ENCODE results near the gene SH3GL3.

Gene SH3GL3, protein sequence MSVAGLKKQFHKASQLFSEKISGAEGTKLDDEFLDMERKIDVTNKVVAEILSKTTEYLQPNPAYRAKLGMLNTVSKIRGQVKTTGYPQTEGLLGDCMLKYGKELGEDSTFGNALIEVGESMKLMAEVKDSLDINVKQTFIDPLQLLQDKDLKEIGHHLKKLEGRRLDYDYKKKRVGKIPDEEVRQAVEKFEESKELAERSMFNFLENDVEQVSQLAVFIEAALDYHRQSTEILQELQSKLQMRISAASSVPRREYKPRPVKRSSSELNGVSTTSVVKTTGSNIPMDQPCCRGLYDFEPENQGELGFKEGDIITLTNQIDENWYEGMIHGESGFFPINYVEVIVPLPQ

DNA sequence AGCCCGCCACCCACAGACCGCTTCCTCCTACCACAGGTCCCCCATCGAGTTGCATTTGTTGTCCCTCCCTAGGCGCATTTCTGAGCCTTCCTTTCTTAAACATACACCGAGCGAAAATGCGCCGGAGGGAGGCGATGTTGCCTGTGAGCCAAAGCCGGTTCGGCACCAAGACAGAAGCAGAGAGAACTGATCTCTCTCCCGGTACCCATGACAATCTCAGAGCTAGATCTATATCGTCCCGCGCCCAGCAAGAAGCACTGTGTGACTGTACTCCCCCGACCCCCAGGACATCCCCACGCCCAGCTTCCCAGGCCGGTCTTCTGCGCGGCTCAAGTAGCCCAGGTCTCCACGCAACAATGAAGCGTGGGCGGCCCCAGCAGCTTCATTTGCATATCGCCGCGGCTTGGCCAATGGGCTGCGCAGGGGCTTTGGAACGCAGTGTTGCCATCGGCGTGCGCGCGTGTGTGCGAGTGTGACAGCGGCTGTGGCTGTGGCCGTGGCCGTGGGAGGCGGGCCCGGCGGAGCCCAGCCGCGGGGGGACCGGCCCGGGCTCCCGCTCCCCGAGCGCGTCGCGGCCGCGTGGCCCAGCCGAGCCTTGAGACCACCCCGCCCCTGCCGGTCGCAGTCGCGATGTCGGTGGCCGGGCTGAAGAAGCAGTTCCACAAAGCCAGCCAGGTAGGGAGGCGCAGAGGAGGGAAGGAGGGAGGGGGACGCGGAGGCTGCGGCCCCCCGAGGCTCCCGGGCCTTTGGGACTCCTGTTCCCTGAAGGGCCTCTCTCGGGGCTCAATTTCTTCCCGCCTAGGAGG, at the start of gene SH3GL3:
Gene SH3GL3 (plus strand): TSS at position 438 of the 806 bp plus-strand sequence. CDS start 193 bp downstream, at position 631.
- peak; percentile 18 to 25 for DNase-seq

DNA sequence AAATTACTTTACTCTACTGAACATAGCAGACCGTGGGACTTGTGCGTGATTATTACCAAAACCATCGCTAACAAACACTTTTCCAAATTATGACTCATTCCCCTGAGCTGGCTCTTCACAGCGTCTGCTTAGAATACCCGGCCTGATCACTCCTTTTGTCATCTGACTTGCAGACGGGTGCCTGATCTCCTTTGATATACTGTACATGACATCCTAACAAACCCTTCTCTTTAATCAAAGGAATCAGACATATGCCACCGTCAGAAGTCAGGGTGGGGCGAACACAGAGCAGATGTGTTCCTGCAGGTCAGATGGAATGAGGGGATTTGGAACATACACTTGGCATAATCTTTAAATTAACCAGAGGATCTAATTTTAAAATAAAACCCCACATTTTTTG, 48.5 kb upstream of the SH3GL3 start:
- no peak for DNase-seq

DNA sequence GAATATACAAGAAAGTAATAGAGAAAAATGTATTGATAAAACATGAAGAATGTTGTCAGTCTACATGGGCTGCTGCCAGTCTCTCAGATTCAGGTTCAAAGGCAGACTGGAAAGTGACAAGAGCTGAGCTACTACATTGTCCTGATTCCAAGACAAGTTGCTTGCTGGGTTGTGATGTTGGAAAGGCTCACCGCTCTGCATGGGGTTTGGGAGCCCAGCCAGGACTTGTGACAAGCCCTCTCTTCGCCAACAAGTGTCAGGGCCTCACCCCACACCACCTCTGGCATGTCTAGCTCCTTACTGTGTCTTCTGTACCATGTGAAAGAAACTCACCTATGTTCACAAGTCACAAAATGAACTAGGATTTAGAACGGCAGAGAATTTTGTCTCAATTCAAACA, 43.0 kb upstream of the SH3GL3 start:
- no peak for DNase-seq

DNA sequence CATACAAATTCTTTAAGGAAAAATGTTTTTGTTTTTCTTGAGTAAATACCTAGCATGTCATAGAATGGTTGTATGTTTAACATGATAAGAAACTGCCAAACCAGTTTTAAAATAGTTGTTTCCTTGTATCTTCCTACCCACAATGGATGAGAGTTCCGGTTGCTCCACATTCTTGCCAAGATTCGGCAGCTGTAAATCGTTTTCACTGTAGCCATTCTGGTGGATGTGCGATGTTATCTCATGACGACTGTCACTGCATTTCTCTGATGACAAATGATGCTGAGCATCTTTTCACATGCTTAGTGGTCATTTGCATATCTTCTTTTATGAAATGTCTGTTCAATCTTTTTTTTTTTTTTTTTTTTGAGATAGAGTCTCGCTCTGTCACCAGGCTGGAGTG, 36.6 kb upstream of the SH3GL3 start:
- DNase-seq = no peak

DNA sequence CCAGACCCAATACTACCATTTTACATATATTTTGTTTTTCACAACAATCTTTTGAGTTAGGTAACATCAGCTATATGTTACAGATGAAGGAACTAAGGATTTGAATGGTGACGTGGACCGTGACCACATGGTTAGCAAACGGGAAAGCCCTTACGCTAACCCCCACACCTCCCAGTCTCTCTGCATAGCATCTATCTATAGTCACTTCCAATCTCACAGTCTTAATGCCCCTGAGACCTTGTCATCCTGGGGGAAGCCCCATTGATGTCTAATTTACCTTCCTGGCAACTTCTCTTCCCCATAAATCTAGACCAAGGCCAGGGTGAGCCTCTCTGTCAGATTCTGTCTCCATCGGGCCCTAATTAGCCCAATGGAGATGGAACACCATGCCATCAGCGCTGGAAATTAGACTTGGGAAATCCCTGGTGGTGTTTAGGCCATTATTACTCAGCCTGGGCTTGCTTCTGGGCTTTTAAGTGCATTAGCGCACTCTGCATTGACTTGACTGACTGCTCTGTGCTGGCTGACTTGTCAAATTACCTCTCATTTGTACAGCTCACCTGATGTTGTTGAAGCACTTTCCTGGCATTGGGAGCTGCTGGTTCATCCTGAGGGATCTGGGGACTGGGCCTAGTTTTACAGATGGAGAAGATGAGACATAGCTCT, 34.0 kb upstream of the SH3GL3 start:
- no peak for DNase-seq

DNA sequence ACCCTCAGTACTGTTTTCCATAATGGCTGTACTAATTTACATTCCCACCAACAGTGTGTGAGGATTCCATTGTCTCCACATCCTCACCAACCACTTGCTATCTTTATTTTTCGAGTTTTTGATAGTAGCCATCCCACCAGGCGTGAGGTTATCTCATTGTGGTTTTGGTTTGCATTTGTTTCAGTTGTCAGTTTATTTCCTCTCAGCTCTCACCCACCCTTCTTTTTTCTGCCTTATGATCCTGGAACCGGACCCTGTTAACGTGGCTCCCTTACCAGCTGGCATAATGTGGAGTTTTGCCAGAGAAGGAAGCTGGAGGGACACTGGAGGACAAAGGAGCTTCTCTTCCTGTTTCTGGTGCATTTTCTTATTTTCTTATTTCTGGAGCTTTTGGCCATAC, 25.1 kb upstream of the SH3GL3 start:
- DNase-seq = no peak

DNA sequence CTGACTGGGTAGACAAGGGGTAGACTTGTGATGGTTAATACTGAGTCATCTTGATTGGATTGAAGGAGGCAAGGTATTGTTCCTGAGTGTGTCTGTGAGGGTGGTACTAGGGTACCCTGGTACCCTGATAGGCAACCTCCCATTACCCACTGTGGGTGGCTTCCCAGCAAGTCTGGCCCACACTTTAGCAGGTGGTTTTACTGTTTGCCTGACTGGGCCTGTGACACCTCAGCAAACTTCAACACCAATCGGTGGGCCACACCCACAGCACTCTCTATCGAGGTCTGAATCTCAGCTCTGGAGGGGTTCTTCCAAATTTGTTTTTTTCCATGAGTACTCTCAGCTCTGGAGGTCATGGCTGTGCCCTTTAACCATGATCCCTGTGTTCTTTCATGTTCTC, 24.6 kb upstream of the SH3GL3 start:
- DNase-seq = no peak

DNA sequence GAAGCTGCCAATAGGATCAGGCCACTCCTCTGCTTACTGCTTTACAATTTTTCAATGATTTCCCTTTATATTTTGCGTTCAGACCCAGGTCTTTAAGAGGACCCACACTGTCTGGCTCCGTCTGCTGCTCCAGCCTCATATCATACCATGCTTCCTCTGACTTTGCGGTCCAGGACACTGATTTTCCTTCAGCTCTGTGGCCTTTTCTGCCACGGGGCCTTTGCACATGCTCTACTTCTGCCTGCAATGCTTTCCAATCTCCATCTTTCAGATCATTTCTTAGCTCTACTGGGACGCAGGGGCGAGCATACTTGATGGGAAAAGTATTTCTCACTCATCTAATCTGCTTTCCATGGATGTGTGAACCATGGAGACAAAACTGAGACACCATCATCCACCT, 23.0 kb upstream of the SH3GL3 start:
- DNase-seq = no peak

DNA sequence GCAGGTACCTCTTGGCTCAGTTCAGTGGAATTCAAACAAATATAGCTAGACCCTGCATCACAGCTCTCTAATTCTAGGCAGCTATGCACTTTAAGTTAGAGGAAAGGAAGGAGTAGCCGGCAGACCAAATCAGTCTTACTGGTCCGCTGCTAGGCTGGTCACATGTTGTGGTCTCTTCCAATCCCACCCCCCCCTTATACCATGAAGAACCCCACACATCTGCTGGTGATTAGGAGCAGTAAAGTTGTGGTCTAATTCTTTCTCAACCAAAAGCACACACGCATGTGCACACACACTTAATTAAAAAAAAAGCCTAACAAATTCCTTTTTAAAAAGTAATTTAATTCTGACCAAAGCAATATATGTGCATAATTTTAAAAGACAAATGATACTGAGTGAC, 16.7 kb upstream of the SH3GL3 start:
- DNase-seq = no peak

DNA sequence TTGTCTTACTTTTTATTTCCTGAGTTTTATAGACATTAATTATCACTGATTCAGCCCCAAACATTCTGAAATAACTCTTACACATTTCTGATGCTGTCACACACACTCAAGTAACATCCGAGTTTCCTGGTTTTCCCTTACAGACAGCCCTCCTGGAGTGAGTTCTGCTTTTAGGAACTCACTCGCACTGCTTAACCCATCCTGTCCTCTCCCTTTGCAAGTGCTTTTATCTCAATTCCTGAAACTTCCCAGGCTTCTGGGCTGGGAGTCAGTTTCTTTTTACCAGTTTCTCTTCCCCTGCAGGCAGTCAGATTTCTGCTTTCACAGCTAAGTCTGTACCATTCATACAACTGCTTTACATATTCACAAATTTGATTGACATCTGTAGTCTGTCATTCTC, 15.6 kb upstream of the SH3GL3 start:
- no peak for DNase-seq

DNA sequence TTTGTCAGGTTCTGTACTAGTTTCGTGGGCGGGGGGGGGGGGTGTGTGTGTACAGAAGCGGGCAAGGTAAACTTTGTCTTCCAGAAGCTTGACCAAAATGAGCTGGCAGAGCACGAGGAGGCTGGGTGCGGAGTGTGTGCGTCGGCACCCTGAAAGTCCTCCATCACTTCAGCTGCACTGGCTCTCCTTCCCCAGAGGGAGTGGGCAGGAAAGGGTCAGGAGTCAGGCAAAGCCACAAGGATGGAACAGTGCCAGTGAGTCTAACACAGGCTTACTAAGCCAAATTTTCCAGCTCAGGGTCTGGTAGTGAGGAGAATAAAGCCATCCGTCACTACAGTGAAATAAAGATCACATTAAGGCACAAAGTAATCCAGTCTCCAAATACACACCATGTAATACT, 11.9 kb upstream of the SH3GL3 start:
- DNase-seq = no peak

DNA sequence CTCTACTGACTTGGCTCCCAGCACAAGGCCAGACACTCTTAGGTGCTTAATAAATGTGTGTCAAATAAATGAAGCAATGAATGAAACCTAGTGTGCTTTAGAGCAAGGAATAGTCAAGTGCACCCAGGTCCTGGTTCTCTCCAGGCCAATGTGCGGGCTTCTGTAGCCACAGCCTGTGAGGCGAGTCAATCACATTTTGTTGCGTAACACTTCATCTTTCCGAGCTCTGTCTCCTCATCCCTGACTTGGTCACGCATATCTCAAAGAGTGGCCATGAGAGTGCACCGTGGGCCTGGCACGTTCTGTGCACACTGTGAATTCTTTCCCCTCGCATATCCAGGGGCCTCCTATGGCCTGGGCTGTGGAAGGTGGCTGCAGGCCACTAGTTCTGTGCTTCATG, 11.4 kb upstream of the SH3GL3 start:
- no peak for DNase-seq

DNA sequence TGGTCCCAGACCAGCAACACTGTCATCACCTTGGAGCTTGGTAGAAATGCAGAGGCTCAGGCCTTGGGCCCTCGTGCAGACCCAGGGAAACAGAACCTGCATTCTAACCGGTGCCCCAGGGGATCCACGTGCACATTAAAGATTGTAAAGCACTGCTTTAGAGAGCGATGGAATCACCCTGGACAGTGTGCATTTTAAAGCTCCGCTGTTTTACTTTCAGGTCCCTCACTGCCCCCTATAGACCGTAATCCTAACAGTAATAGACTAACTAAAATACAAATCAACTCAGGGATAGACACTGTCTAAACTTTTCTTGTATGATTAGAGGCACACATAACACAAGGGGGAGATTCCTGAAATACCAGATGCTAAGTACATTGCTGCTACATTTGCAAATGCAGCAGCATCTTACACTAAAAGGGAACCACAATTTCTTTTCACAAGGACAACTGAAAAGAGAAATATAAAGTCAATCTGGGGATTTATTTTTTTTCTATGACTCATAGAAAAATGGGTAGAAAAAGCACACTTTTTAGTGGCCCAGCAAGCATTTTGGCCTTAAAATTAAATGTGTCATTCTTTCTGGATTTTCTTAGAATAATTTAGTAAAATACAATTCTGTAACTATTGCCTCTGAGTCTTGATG, 10.5 kb upstream of the SH3GL3 start:
- no peak for DNase-seq

DNA sequence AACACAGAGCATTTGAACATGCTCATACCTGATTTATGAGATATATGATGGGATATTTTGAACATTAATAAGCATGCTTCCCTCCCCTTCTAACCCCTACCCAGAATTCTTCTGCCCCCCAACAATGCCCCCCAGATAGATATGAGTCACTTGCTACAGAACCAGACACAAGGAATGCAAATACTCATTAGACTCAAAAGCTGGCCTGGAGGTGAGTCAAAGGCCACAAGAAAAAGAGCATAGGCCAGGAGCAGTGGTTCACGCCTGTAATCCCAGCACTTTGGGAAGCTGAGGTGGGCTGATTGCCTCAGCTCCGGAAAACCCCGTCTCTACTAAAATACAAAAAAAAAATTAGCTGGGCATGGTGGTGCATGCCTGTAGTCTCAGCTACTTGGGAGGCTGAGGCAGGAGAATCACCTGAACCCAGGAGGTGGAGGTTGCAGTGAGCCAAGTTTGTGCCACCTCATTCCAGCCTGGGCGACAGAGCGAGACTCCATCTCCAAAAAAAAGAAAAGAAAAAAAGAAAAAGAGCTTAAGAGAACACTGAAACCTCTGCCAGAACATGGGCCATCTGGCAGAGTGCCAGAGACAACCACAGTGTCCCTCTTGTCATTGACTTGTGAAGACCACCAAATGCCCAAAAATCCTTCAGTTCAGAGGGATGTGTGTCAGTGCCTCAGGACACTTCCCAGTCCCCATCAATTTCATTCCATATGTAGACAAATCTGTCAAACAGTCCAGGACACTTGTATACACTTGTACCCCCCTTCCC, 3.9 kb upstream of the SH3GL3 start:
- no peak for DNase-seq

DNA sequence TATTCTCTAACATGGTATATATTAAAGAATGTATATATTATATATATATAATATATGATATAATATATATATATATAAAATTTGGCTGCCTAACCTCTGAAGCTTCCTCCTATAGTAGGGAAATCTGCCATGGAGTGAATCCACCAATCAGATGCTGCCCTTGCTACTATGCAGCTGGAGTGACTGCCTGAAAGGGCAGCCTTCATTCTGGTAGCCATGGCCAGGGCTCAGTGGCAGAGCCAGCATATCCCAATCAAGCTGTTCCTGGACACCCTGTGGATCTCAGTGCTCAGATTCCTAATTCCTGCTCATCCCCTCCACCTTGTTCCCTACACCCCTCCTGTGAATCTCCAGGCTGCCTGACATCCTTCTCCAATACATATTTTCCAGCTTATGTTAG, 2.2 kb upstream of the SH3GL3 start:
- DNase-seq = no peak

DNA sequence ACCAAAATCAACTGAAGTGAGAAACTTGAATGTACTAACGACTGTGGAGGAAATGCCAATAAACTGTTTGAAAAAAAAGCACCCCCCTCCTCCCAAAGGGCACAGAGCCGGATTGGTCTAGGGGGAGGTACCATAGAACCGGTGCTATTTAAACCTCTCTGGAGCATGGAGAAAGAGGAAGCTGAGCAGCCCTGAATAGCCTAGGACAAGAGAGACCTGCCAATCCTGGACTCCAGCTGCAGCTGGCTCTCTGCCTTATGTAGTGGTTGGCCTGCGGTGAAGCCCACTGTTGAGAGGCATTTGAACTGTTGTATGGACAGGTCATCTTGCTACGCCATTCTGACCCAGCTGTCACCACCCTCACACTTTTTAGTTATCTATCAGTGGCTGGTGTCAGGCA, 1.5 kb upstream of the SH3GL3 start:
- no peak for DNase-seq

DNA sequence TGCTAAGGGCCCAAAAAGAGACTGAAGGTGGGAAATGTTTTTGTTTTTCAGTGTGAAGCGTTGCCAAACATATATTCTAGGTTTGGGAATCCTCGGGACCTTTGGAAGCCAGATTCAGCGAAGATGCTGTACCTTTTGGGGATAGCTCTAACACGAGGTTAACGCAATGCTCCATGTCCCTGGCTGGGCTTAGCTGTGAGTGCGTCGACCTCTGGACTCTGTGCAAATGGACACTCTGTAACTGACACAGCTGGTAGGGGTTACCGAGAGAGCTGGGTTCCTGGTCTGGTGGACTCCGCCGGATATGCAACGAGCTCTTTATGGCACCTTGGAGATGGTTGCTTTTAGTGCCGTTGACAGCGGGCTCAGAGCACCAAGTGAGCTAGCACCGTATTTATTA, 724 bp upstream of the SH3GL3 start:
- DNase-seq = no peak

DNA sequence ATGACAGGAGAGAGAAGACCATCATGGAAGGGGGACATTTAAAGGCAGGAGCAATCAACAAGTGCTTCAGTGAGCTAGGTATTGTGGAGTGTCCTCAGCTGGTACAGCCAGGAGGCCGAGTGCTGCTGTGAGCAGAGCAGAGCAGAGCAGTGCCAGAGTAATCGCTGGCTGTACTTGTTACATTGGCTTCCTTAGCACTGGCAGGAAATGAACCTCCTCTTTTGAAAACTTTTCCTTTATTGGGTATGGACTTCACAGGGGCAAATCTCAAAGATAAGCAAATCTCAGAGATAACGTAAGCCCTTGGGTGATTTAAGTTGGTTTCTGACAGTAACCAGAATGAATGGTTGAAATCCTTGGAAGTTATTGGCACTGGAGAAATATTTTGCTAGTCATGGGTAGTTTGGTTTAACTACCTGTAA, 2.1 kb downstream of the SH3GL3 start:
- no peak for DNase-seq

DNA sequence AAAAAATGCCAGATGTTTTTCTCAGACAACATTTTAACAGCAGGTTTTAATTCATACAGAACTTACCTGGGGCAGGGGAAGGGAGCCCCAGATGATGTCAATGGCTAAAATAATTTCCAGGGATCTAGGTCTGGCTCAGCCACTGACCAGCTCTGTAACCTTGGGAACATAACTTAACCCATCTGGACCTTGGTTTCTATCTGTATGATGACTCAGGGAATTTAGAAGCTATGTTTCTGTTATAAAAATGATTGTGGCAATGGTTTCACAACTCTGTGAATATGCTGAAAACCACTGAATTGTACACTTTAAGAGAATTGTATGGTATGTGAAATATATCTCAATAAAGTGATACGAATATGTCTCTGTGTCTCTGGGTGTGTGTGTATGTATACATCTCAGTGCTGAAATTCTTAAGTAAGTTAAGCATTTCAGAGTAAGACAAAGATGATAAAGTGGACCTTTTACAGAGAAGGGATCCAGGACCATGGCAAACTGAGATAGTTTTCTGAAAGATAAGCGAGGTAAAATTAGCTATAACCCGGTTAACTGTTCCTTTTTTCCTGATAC, 2.9 kb downstream of the SH3GL3 start:
- DNase-seq = no peak

DNA sequence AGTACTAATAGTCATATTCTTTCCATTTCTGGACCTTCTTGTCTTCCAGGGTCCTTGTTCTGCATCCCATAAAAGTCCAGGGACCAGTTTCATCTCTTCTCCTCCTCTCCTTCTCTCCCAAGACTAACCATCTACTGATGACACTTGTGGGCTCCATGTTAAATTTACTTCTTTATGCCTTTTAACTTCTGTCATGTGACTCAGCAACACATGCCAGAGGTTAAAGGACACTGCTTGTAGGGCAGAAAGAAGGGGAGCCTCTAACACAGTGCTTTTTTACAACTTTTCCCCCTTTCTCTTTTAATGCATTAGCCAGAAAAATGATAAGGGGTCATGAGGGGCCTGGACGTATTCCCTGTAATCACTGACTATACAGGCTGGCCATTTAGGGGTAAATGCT, 10.0 kb downstream of the SH3GL3 start:
- no peak for DNase-seq

DNA sequence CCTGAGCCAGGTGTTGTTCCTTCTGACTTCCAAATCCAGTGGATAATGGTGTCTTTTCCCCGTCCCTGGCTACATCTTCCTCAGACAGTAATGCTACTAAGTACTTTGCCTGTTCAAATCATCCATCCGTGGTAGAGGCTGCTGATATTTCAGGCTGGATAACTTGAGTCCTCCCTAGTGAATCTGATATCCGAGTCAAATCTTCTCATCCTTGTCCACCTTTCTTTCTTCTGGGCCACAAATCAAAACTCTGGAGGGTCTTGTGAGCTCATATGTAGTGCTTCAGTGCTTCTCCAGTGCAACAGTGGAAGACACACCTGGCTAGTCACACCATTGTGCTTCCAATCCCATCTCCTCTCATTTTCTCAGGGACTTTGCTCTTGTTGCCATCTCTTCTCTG, 11.2 kb downstream of the SH3GL3 start:
- no peak for DNase-seq

DNA sequence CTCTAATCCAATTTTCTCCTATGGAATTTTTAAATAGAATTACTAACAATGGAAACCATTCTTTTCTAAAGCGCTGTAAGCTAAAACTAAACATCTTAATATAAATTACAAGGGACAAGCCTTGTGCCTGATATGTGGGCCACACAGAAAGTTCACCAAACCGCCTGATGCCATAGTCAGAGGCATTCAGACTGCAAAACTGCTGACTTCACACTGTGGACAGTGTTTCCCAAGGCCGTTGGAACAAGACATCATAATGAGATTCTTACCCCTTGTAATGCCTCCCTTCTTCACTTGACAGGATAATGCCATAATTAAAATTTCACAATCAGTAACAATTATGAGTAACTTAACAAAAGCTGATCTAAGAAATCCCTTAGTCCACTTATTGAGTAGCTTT, 14.9 kb downstream of the SH3GL3 start:
- no peak for DNase-seq
